ENCODE results near the gene IYD. TPM values are rescaled to one million over a fixed set of nuclear protein-coding genes. Genes with fewer than 3 reads are reported as not detected.

IYD gene
- total and polyA plus RNA-seq, 9 donors, result not detected

DNA sequence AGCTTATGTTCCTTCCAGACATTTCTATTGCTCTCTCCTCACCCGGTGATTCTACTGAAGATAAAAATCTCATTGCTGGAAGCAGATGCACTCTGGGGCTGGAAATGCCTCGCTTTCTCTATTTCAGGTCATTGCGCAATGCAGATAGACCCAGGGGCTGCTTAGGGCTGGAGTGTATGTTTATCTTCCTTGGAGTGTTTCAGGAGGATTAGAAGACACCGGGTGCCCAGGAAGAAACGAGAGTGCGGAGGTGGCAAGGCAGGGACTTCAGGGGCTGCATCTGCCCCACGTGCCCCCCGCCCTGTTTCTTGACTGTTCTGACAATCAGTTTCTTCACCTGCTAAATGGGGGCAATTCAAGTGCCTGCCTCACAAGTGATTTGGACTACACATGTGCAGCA lies 45.6 kb upstream of the IYD start:
- Histone ChIP-seq H3K36me3 (no peaks in the 10 kb centered on the region), H3K27me3 (no peaks in the 10 kb centered on the region), H3K9me3 (no peaks in the 10 kb centered on the region), H3K27ac (no peak overlapping the region), H3K4me1 (ENCODE audit: insufficient read depth) (peaks cover 2% of the 10 kb centered on the region), H3K4me3 (no peak overlapping the region)
- TF ChIP-seq POLR2A (IDR thresholded peaks at IDR 0.05) (no peak), EP300 (IDR thresholded peaks at IDR 0.05) (no peak)
- TF ChIP-seq, protein P1, sequence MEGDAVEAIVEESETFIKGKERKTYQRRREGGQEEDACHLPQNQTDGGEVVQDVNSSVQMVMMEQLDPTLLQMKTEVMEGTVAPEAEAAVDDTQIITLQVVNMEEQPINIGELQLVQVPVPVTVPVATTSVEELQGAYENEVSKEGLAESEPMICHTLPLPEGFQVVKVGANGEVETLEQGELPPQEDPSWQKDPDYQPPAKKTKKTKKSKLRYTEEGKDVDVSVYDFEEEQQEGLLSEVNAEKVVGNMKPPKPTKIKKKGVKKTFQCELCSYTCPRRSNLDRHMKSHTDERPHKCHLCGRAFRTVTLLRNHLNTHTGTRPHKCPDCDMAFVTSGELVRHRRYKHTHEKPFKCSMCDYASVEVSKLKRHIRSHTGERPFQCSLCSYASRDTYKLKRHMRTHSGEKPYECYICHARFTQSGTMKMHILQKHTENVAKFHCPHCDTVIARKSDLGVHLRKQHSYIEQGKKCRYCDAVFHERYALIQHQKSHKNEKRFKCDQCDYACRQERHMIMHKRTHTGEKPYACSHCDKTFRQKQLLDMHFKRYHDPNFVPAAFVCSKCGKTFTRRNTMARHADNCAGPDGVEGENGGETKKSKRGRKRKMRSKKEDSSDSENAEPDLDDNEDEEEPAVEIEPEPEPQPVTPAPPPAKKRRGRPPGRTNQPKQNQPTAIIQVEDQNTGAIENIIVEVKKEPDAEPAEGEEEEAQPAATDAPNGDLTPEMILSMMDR (IDR thresholded peaks at IDR 0.05), result no peak
- intact Hi-C loops (cut with DNase I), result no loop called here
- WGBS, 3 donors, result 69 to 87% (median 84%) methylated on average over 8 of the region's 8 CpGs
- no peak for DNase-seq

DNA sequence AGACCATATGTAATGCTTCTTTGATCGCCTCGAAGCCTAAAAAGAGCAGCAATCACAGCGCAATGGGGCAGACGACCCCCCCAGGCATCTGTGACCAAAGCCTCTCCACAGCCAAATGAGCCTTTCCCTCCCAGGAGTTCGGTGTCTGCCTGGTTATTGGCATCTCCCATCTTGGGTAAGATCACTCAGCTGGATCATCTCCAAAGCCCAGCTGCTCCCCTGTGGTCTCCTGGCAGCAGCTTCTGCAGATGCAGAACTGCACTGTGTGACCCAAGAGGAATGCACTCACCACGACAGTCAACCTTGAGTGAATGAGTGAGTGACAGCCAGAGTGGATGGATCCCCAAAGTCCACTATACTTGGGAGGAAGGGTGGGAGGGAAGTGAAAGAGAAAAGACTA lies 44.8 kb upstream of the IYD start:
- WGBS, 3 donors, result 73 to 85% (median 76%) methylated on average over 6 of the region's 6 CpGs
- H3K9me3 ChIP-seq, result no peaks in the 10 kb centered on the region
- H3K27me3 ChIP-seq, result no peaks in the 10 kb centered on the region
- no peak for DNase-seq
- no peak overlapping the region for H3K4me3 ChIP-seq
- H3K27ac ChIP-seq, result no peak overlapping the region
- peaks cover 2% of the 10 kb centered on the region for H3K4me1 ChIP-seq (ENCODE audit: insufficient read depth)
- intact Hi-C loops (cut with DNase I), result no loop called here
- TF ChIP-seq EP300 (IDR thresholded peaks at IDR 0.05) (no peak), POLR2A (IDR thresholded peaks at IDR 0.05) (no peak)
- TF ChIP-seq, protein P1 (IDR thresholded peaks at IDR 0.05), result no peak
- H3K36me3 ChIP-seq, result no peaks in the 10 kb centered on the region

DNA sequence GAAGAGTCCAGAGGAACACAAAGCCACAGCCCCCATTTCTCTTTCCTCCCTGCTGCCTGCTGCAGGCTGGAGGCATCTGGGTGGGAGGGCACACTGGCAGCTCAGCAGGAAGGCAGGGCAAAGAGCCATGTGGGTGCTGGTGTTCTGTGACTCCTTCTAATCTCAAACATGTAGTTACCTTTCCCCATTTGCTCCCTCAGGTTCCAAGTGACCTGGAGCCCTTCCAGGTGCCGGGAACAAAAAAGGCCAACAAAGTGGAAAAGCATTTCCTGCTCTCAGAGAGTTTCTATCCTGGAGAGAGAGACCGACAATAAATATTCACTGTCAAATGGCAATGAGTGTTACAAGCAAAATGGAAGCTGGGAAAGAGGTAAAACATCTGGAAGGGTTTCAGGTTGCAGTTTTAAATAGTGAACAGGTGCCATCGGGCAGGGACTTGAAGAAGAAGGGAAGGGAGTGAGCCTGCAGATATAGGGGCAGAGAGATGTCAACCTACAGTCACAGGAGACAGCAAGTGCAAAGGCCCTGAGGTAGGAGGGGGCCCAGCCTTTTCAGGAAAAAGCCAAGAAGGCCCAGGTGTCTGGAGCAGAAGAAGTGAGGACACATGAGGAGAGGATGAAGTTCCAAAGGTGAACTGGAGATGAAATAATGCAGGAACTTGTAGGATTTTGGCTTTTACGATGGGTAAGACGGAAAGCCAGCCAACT lies 43.6 kb upstream of the IYD start:
- 58 to 80% (median 74%) methylated on average over 5 of the region's 5 CpGs for WGBS, 3 donors
- intact Hi-C loops (cut with DNase I), result no loop called here

DNA sequence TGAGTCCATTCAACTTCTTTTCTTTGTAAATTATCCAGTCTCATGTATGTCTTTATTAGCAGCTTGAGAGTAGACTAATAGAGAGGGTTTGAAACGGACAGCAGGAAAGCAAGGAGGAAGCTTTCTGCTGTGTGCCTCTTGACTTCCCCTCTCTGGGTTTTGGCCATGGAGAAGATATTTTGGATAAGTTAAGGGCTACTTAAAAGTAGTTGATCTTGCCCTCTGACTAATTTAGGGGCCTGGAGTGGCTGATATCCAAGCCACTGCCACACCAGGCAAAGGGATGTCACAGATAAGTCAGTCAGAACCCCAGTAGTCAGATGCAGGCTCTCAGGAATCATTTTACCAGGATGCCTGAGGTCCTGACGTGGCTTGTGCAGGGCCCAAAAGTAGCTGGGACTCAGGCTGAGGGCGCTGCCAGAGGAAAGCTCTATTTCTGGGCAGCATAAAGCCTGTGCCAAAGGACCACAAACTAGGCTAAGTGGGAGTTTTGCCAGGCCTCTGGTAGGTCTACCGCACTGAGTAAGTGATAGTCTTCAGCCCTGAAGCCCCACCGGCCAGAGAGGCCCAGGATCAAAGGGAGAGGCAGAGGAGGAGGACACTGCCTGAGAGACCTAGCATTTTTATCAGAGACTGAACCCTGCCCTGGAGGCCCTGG lies 41.6 kb upstream of the IYD start:
- WGBS, 3 donors, result 80 to 84% (median 84%) methylated on average over 5 of the region's 5 CpGs
- DNase-seq, result no peak
- TF ChIP-seq, protein P1 (IDR thresholded peaks at IDR 0.05), result no peak
- no peak for TF ChIP-seq POLR2A (IDR thresholded peaks at IDR 0.05)
- TF ChIP-seq EP300 (IDR thresholded peaks at IDR 0.05), result no peak
- Histone ChIP-seq H3K9me3 (no peaks in the 10 kb centered on the region), H3K27ac (no peak overlapping the region), H3K4me3 (no peak overlapping the region), H3K36me3 (no peaks in the 10 kb centered on the region), H3K4me1 (ENCODE audit: insufficient read depth) (no peaks in the 10 kb centered on the region), H3K27me3 (no peaks in the 10 kb centered on the region)
- intact Hi-C loops (cut with DNase I), result no loop called here

More for the DNA sequence above, 43.6 kb upstream of the IYD start:
- H3K27me3 ChIP-seq, result no peaks in the 10 kb centered on the region
- no peaks in the 10 kb centered on the region for H3K36me3 ChIP-seq
- DNase-seq, result no peak
- TF ChIP-seq, protein P1 (IDR thresholded peaks at IDR 0.05), result no peak
- TF ChIP-seq EP300 (IDR thresholded peaks at IDR 0.05) (no peak), POLR2A (IDR thresholded peaks at IDR 0.05) (no peak)
- H3K9me3 ChIP-seq, result no peaks in the 10 kb centered on the region
- H3K4me3 ChIP-seq, result no peak overlapping the region
- H3K27ac ChIP-seq, result no peak overlapping the region
- peaks cover 2% of the 10 kb centered on the region for H3K4me1 ChIP-seq (ENCODE audit: insufficient read depth)

Data from ovary (tissue), 9 donors.